Neural progenitor cell (in vitro differentiated cells): Measurements from ENCODE around the gene TULP1.

Source experiments
- EZH2 ChIP-seq: fragments of 200-600 bp; sonication (generic); IDR thresholded peaks from 2 replicates; pipeline ENCODE4 v1.6.1; 2017; ENCODE audit warnings: antibody characterized with exemption, mild to moderate bottlenecking, moderate library complexity
- TF ChIP-seq, protein P1 (sequence below): fragments of 200-600 bp; sonication (generic); IDR thresholded peaks from 2 replicates; pipeline ENCODE4 v1.5.1; 2017; ENCODE audit warnings: antibody characterized with exemption, mild to moderate bottlenecking

DNA sequence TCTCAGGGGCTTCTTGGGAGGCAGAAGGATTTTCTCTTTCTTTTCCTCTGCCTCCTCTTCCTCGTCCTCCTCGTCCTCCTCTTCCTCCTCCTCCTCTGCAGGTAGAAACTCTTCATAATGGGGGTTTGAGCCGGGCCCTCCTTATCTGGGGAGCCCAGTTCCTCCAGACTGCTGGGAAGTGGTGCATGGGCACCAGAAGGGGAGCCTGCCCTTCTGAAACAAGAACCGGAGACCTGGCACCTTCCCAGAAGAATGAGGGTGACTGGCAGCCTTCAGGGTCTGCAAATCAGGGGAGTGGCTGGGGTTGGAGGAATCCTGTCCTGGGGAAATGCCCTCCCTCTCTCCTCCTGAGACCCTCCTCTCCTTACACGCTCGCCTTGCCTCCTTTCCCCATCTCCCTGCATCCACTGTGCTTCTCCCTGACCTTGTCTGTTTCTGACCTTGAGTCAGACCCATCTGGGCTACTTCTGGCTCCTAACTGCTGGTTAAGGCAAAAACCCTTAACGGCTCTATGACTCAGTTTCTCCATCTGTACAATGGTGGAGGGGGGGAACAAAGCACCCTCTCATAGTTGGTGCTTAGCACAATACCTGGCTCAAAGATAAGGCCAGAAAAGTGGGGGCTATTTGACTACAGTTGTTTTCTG, 1.7 kb downstream of the TULP1 start:
- TF ChIP-seq, protein P1, sequence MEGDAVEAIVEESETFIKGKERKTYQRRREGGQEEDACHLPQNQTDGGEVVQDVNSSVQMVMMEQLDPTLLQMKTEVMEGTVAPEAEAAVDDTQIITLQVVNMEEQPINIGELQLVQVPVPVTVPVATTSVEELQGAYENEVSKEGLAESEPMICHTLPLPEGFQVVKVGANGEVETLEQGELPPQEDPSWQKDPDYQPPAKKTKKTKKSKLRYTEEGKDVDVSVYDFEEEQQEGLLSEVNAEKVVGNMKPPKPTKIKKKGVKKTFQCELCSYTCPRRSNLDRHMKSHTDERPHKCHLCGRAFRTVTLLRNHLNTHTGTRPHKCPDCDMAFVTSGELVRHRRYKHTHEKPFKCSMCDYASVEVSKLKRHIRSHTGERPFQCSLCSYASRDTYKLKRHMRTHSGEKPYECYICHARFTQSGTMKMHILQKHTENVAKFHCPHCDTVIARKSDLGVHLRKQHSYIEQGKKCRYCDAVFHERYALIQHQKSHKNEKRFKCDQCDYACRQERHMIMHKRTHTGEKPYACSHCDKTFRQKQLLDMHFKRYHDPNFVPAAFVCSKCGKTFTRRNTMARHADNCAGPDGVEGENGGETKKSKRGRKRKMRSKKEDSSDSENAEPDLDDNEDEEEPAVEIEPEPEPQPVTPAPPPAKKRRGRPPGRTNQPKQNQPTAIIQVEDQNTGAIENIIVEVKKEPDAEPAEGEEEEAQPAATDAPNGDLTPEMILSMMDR, result no peak
- TF ChIP-seq EZH2, result no peak
